GM18867 (cell line): ENCODE results near the gene FIBCD1.

Experiments
- ATAC-seq: cut with Tn5 transposase; IDR thresholded peaks from one replicate; pipeline ENCODE4 v1.9.1; 2021; ENCODE audit warnings: mild to moderate bottlenecking, moderate library complexity; ENCODE audit not compliant: unreplicated experiment

The FIBCD1 gene, protein sequence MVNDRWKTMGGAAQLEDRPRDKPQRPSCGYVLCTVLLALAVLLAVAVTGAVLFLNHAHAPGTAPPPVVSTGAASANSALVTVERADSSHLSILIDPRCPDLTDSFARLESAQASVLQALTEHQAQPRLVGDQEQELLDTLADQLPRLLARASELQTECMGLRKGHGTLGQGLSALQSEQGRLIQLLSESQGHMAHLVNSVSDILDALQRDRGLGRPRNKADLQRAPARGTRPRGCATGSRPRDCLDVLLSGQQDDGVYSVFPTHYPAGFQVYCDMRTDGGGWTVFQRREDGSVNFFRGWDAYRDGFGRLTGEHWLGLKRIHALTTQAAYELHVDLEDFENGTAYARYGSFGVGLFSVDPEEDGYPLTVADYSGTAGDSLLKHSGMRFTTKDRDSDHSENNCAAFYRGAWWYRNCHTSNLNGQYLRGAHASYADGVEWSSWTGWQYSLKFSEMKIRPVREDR

DNA sequence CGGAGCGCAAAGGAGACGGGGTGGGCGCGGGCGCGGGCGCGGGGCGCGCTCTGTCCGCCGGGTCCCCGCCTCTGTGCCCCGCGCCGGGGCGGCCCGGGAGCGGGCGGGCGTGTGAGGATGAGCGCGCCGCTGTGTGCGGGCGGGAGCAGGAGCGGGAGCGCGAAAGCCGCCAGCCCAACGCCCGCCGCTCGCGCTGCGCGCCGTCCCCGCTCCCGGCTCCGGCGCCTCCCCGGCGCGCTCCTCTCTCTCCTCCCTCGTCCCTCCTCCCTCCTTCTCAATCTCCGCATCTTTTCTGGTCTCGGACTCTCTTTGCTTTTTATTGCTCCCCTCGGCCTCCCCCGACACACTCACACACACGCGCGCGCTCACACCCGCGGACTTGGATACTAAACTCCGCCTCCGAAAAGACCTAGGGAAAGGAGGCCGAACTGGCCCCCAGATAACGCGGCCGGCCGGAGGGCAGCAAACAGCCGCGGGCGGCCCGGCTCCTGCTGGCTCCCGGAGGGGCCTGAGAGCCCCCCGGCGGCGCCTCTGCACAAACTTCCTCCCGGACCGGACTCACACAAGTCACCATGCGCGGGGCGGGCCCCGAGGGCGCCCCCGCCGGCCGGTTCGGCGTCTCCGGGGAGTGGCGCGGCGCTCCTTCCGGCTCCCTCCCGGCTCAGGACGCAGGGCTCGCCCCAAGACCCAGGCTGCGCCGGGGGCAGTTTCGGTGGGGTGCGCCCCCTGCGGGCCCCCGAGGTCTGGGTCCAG lies at the start of gene FIBCD1:
Gene FIBCD1 (minus strand): TSS at position 596 of the 753 bp plus-strand sequence. CDS start 640 bp downstream, outside the sequence.
- no peak for ATAC-seq

GRCh38 chr9:130988400-130988747 lies 49.3 kb upstream of the FIBCD1 start:
- no peak for ATAC-seq

DNA sequence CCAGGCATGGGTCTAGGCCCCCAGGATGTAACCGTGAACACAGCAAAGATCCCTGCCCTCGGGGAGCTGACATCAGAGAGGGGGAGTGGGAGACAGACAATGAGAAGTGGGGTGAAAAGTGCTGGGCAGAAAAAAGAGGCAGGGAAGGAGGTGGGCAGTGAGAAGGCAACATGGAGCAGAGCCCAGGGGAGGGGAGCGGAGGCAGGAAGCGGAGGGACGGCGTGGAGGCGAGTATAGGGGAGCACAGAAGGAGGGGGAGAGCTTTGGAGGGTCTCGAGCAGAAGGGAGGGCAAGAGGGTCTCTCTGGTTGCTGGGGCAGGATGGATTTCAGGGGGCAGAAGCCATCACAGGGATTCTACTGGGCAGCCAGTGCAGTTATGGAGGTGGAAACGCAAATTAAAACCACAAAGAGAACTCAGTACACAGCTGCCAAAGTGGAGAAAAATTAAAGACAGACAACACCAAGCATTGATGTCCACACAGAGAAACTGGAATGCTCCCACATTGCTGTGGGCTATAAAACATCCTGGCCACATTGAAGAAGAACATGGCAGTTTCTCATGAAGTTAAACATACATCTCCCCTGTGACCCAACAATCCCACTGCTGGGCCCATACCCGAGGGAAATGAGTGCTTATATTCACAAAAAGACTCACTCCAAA lies 48.8 kb upstream of the FIBCD1 start:
- ATAC-seq = no peak

DNA sequence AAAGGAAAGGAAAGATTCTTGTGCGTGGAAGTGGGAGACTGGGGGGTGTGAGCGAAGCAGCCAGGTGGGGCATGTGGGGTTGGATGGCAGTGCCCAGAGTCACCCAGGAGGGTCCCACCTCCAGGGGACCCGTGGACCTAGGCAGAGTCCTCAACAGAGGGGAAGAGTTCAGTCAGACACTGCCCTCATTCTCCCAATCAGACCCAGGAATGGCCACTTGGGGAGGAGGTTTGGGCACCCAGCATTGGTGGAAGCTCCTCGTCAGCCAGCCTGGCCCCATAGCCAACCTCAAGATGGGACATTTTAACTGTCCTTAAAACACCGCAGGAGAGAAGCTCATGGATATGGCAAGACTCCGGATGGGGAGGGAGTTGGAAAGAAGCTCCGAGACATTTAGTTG lies 48.0 kb upstream of the FIBCD1 start:
- no peak for ATAC-seq

- ATAC-seq = no peak
Measured at GRCh38 chr9:130986356-130986965, 47.4 kb upstream of the FIBCD1 start.

DNA sequence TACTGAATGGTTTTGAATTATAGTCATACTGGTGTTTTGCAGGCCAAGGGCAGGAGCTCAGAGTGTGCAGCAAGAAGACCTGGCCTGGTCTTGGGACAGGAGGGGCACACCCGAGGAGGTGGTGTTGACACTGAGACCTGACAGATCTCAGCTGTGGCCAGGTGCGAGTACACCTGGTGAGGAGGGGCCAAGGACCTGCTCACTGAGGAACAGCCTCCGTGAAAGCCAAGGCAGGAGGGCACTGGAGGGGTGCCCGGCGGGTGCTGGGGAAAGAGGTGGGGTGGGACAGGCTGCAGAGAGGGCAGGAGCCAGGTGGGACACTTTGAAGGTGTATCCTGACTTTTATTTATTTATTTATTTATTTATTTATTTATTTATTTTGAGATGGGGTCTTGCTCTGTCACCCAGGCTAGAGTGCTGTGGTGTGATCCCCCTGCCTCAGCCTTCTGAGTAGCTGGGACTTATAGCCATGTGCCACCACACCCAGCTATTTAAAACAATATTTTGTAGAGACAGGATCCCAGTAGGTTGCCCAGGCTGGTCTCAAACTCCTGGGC lies 46.6 kb upstream of the FIBCD1 start:
- no peak for ATAC-seq

- no peak for ATAC-seq
Measured at GRCh38 chr9:130985029-130985428, 46.0 kb upstream of the FIBCD1 start.

GRCh38 chr9:130984521-130984920 lies 45.5 kb upstream of the FIBCD1 start:
- no peak for ATAC-seq

DNA sequence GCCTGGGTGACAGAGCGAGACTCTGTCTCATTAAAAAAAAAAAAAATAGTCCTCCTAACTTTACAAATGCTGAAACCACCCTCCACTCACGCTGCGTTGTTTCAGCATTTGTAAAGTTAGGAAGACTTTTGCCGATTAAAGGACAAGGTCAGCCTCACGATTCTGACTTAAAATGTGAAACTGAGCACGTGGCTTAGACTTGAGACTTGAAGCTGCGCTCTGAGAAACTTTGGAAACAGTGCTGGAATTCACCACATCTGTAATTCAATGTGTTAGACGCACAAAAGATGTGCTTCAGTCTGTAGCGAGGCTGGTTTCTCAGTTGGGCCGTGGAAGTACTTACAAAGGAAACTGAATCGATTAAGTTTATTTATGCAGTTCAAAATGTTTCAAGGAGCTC lies 44.9 kb upstream of the FIBCD1 start:
- no peak for ATAC-seq

GRCh38 chr9:130983359-130983670 lies 44.3 kb upstream of the FIBCD1 start:
- ATAC-seq = no peak

DNA sequence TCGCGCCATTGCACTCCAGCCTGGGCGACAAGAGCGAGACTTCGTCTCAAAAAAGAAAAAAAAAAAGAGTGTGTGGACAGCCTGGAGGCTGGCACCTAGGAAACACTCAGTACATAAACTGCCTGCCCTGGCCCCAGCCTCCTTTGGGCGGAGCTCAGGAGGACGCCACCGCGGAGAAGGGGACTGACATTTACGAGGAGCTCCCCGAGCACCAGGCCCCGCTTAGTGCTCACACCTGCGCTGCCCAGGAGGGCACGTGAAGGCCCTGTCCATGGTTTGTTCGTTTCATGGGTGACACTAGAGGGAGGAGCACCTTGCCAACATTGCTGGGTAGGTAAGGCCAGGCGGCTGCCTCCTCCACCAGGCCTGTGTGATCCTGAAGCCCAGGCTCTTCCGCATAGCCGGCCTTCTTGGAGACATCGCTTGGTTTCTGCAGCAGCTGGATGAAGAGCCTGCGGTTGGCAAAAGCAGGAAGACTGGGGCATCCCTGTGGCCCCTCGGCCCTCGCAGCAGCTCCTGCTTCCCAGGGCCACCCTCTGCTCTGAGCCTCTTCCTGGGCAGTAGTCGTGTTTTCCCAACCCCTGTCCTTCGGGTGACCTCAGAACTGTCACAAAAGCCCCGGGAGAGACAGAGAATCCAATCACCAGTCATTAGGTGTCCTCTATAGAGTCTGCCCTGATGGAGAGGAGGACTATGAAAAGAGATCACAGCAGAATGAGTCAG lies 43.8 kb upstream of the FIBCD1 start:
- no peak for ATAC-seq

- no peak for ATAC-seq
Measured at GRCh38 chr9:130981756-130982137, 42.7 kb upstream of the FIBCD1 start.

GRCh38 chr9:130981002-130981755 lies 42.1 kb upstream of the FIBCD1 start:
- ATAC-seq = no peak

DNA sequence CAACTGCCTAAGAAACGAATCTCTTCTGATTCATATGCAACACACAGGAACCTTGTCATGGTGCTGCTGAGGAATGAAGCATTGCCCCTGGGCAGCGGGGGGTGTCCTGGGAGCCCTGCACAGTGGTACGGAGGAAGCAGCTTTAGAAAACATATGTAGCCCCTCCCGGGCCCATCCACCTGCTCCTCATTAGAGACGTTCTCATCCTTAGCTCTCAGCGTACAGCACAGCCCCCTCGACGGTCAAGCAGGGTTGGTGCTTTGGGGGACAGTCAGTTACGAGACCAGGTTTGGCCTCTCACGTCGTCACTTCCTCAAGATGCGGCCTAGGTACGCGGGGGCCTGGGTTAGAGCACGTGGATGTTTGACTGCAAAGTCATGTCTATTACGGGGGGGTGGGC lies 41.5 kb upstream of the FIBCD1 start:
- ATAC-seq = no peak

DNA sequence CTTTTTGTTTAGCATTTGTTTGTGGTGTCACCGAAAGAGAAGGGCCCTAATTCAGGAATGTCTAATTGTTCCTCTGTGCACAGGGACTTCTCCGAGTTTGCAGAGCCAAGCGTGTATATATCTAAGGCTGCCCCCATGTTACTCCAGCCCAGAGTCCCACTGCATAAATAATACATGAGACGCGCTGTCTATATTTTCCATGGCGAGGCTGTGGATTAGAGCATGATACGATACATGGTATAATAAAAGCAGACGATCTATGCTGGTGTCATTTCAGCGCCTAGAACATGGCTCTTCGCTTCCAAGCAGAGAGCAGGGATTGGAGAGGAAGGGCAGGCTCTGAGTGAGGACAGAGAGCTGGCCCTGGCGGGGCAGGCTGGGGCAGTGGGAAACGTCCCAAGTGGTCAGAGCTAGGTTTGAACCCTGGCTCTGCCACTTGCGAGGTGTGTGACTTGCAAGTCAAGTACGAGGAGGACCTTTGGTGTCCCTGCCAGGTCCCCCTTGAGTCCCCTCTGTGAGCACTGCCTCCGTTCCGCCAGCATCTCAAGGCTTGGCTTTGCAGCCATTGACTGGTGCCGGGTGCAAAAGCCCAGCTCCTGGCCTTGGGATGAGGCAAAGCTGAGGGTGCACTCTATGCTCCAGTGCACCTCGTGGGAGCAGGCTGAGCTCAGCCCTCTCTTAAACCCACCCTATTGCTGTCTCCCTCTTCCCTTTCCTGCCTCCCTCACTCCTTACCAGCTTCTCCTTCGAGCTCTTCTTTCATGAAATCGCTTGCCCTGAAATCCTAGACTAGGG lies 40.7 kb upstream of the FIBCD1 start:
- ATAC-seq = no peak

- ATAC-seq = no peak
Measured at GRCh38 chr9:130977811-130978221, 38.8 kb upstream of the FIBCD1 start.

GRCh38 chr9:130975932-130976841 lies 37.1 kb upstream of the FIBCD1 start:
- ATAC-seq = no peak

- ATAC-seq = no peak
Measured at GRCh38 chr9:130975156-130975555, 36.1 kb upstream of the FIBCD1 start.
